ENCODE measurements around the gene C3AR1. TPM values are rescaled to one million over a fixed set of nuclear protein-coding genes. Genes with fewer than 3 reads are reported as not detected.

The C3AR1 gene
- total and polyA plus RNA-seq, 2 of the 13 experiments (the other 11 are each of a cell fraction or from before 2014, with no cell fraction given): not detected

- CTCF ChIA-PET (ENCODE audit: low intra/inter-chr PET ratio, low total read pairs): interaction anchor here (0.9 to 2.2 kb wide), 3 partner anchors 63 to 129 kb away, joined by 3 to 18 read pairs (median 6); no protein-coding TSS in a partner anchor
- Histone ChIP-seq H3K79me2 (ENCODE audit: insufficient read depth, low read length) (no peaks in the 10 kb centered on the region), H3K4me2 (ENCODE audit: low read depth, low read length) (no peak overlapping the region), H3K27me3 (ENCODE audit: control insufficient read depth in 1 of 2, insufficient read depth in 2 of 2, low read length in 2 of 2) (no peaks in the 10 kb centered on the region), H3K36me3 (replicated peaks in 1 of 2; ENCODE audit: control insufficient read depth in 1 of 2, insufficient read depth in 2 of 2, low read length in 2 of 2) (no peaks in the 10 kb centered on the region), H3K9ac (ENCODE audit: insufficient read depth, low read depth, low read length) (no peak overlapping the region), H2AFZ (ENCODE audit: low read length) (no peak overlapping the region), H4K20me1 (ENCODE audit: insufficient read depth, low read length) (no peaks in the 10 kb centered on the region), H3K27ac (ENCODE audit: extremely low read length, insufficient read depth, low read length) (no peak overlapping the region), H3K9me3 (ENCODE audit: low read length) (no peaks in the 10 kb centered on the region), H3K4me1 (ENCODE audit: insufficient read depth, low read length) (no peaks in the 10 kb centered on the region), H3K4me3 (replicated peaks in 1 of 3; ENCODE audit: insufficient read depth in 1 of 3, low read depth in 2 of 3, low read length in 3 of 3) (no peak overlapping the region)
- peak; percentile 70 for ATAC-seq
- DNase-seq (ENCODE audit: low spot score): peak; percentile 62
- peak; percentile 54 for TF ChIP-seq XRCC5 (optimal IDR thresholded peaks at IDR 0.05; ENCODE audit: low read length)
- no peak for TF ChIP-seq MBNL3 (CRISPR knock-in tag; conservative IDR thresholded peaks at IDR 0.05)
- TF ChIP-seq, protein P1, sequence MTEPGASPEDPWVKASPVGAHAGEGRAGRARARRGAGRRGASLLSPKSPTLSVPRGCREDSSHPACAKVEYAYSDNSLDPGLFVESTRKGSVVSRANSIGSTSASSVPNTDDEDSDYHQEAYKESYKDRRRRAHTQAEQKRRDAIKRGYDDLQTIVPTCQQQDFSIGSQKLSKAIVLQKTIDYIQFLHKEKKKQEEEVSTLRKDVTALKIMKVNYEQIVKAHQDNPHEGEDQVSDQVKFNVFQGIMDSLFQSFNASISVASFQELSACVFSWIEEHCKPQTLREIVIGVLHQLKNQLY (CRISPR knock-in tag; IDR thresholded peaks at IDR 0.05): no peak
- TF ChIP-seq ZNF557 (CRISPR knock-in tag; IDR thresholded peaks at IDR 0.05): no peak
- peak; percentile 85 for TF ChIP-seq SMC3 (IDR thresholded peaks at IDR 0.05; ENCODE audit: low read length)
- no peak for TF ChIP-seq POGZ (CRISPR knock-in tag; IDR thresholded peaks at IDR 0.05)
- TF ChIP-seq RAD21 (CRISPR knock-in tag; IDR thresholded peaks at IDR 0.05): peak; percentile 67
- TF ChIP-seq, protein P2, sequence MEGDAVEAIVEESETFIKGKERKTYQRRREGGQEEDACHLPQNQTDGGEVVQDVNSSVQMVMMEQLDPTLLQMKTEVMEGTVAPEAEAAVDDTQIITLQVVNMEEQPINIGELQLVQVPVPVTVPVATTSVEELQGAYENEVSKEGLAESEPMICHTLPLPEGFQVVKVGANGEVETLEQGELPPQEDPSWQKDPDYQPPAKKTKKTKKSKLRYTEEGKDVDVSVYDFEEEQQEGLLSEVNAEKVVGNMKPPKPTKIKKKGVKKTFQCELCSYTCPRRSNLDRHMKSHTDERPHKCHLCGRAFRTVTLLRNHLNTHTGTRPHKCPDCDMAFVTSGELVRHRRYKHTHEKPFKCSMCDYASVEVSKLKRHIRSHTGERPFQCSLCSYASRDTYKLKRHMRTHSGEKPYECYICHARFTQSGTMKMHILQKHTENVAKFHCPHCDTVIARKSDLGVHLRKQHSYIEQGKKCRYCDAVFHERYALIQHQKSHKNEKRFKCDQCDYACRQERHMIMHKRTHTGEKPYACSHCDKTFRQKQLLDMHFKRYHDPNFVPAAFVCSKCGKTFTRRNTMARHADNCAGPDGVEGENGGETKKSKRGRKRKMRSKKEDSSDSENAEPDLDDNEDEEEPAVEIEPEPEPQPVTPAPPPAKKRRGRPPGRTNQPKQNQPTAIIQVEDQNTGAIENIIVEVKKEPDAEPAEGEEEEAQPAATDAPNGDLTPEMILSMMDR (CRISPR knock-in tag; IDR thresholded peaks at IDR 0.05): peak; percentile 84
- no peak for TF ChIP-seq HOXA5 (CRISPR knock-in tag; IDR thresholded peaks at IDR 0.05)
- no peak for TF ChIP-seq NR1H2 (CRISPR knock-in tag; IDR thresholded peaks at IDR 0.05; ENCODE audit: borderline replicate concordance, low read depth)
- TF ChIP-seq STAG1 (CRISPR knock-in tag; IDR thresholded peaks at IDR 0.05): peak; percentile 88
- TF ChIP-seq TEAD3 (CRISPR knock-in tag; optimal IDR thresholded peaks at IDR 0.05; ENCODE audit: borderline replicate concordance): peak; percentile 42
- POLR2A ChIA-PET: no interaction called here
- FAIRE-seq: peak; percentile 77
- no TSS peak for BruUV-seq (replicated peaks)
- WGBS (ENCODE audit: low lambda C conversion rate): 11% methylated on average over 3 of the region's 3 CpGs
- in situ Hi-C loops (cut with HindIII; ENCODE audit: extremely low pct_ligation_motif_present, low pct_unique_long_range_greater_than_20kb) (loop anchor here (25.0 kb wide), 1 partner anchor 128 kb away; the partner anchor contains the start of gene FAM90A1), intact Hi-C loops (cut with micrococcal nuclease; ENCODE audit: unreplicated experiment) (loop anchor here (2.0 kb wide), 1 partner anchor 128 kb away; no protein-coding TSS in a partner anchor)
These were observed 42.7 kb upstream of the C3AR1 start for GRCh38 chr12:8108808-8109398.

Measured in HepG2 (cell line).